PFSK-1 (cell line): Measurements from ENCODE around the gene ZNF70.

Source experiments
- FOXP2 ChIP-seq: optimal IDR thresholded peaks from 2 replicates; pipeline ENCODE3; 2011; ENCODE audit warnings: borderline replicate concordance, control low read depth, inconsistent platforms; ENCODE audit not compliant: insufficient read depth; ENCODE audit errors: extremely low read length, extremely low read depth
- POLR2AphosphoS5 ChIP-seq: IDR thresholded peaks from 2 replicates; pipeline ENCODE4 v1.6.1; 2012; ENCODE audit warnings: low read depth, mild to moderate bottlenecking, control low read depth, low read length, moderate library complexity
- SIN3A ChIP-seq: IDR thresholded peaks from 2 replicates; pipeline ENCODE4 v1.6.1; 2012; ENCODE audit warnings: mild to moderate bottlenecking, low read length, moderate library complexity, borderline replicate concordance; ENCODE audit not compliant: insufficient read depth
- TAF1 ChIP-seq: IDR thresholded peaks from 2 replicates; pipeline ENCODE4 v1.6.1; 2012; ENCODE audit warnings: low read length, control low read depth, borderline replicate concordance; ENCODE audit not compliant: insufficient read depth
- TF ChIP-seq, protein P1 (sequence below), 2 experiments: IDR thresholded peaks; 2 replicates each; pipeline versions ENCODE4 v1.6.1 to v1.8.0; 2011 to 2012; ENCODE audit warnings: low read depth in 2 of 2, low read length in 2 of 2, control low read depth in 1 of 2, inconsistent platforms in 1 of 2, mild to moderate bottlenecking in 1 of 2, moderate library complexity in 1 of 2; ENCODE audit not compliant: insufficient read depth in 1 of 2

ZNF70 gene

DNA sequence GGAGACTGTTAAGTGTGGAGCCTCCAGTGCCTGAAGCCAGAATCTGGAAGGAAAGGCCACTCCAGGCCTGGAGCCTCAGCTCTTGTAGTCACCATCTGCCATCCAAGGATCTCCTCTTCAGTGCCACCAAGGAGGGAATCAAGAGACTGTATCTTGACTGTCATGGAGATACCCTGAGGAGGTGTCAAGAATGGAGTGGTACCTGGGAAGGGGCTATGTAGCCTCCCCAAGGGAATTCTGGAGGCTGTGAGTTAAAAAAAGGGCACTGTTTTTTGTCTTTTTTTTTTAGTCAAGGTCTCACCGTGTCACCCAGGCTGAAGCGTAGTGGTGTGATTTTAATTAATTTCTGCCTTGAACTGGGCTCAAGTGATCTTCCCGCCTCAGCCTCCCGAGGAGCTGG is 8.7 kb upstream of the ZNF70 start:
- TF ChIP-seq SIN3A (no peak), POLR2AphosphoS5 (no peak; the same call in 1 of the 2 replicates), FOXP2 (no peak), TAF1 (no peak)
- TF ChIP-seq, protein P1, sequence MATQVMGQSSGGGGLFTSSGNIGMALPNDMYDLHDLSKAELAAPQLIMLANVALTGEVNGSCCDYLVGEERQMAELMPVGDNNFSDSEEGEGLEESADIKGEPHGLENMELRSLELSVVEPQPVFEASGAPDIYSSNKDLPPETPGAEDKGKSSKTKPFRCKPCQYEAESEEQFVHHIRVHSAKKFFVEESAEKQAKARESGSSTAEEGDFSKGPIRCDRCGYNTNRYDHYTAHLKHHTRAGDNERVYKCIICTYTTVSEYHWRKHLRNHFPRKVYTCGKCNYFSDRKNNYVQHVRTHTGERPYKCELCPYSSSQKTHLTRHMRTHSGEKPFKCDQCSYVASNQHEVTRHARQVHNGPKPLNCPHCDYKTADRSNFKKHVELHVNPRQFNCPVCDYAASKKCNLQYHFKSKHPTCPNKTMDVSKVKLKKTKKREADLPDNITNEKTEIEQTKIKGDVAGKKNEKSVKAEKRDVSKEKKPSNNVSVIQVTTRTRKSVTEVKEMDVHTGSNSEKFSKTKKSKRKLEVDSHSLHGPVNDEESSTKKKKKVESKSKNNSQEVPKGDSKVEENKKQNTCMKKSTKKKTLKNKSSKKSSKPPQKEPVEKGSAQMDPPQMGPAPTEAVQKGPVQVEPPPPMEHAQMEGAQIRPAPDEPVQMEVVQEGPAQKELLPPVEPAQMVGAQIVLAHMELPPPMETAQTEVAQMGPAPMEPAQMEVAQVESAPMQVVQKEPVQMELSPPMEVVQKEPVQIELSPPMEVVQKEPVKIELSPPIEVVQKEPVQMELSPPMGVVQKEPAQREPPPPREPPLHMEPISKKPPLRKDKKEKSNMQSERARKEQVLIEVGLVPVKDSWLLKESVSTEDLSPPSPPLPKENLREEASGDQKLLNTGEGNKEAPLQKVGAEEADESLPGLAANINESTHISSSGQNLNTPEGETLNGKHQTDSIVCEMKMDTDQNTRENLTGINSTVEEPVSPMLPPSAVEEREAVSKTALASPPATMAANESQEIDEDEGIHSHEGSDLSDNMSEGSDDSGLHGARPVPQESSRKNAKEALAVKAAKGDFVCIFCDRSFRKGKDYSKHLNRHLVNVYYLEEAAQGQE (IDR thresholded peaks at IDR 0.05; ENCODE audit: insufficient read depth in 1 of 2, low read depth in 2 of 2, low read length in 2 of 2) = no peak

DNA sequence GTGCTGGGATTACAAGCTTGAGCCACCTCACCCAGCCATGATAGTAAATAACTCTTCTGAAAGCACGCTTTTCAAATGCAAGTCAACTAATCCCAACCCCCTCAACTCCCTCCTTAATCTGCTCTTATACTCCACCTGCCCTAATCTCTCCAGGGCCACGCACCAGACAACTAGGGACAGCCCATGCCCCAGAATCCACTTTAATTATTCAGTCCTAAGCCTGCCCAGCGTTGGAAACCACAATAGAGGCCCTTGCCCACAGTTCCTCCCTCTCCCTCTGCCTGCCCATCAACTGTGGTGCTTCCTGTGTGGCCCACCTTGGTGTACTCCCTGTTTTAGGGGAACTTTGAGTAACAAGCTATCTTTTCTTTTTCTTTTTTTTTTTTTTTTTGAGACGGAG is 6.0 kb upstream of the ZNF70 start:
- no peak for TF ChIP-seq TAF1
- TF ChIP-seq, protein P1 (IDR thresholded peaks at IDR 0.05; ENCODE audit: insufficient read depth in 1 of 2, low read depth in 2 of 2, low read length in 2 of 2) = no peak
- TF ChIP-seq FOXP2 = no peak
- no peak for TF ChIP-seq POLR2AphosphoS5
- no peak for TF ChIP-seq SIN3A

DNA sequence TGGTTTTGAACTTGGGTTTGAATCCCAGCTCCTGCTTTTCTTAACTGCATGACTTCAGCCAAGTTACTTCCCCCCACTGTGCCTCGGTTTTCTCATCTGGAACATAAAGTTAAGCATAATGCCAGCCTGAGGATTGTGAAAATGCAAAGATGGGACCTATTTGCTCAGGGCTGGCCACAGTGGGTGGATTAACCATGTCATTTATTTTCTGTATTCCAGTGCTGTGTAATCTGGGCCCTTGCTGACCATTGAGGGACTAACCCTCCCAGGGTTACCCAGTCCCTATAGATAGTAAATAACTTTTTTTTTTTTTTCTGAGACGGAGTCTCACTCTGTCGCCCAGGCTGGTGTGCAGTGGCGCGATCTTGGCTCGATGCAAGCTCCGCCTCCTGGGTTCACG is 4.8 kb upstream of the ZNF70 start:
- no peak for TF ChIP-seq FOXP2
- TF ChIP-seq, protein P1 (IDR thresholded peaks at IDR 0.05; ENCODE audit: insufficient read depth in 1 of 2, low read depth in 2 of 2, low read length in 2 of 2) = no peak
- no peak for TF ChIP-seq POLR2AphosphoS5
- TF ChIP-seq SIN3A = no peak
- no peak for TF ChIP-seq TAF1

DNA sequence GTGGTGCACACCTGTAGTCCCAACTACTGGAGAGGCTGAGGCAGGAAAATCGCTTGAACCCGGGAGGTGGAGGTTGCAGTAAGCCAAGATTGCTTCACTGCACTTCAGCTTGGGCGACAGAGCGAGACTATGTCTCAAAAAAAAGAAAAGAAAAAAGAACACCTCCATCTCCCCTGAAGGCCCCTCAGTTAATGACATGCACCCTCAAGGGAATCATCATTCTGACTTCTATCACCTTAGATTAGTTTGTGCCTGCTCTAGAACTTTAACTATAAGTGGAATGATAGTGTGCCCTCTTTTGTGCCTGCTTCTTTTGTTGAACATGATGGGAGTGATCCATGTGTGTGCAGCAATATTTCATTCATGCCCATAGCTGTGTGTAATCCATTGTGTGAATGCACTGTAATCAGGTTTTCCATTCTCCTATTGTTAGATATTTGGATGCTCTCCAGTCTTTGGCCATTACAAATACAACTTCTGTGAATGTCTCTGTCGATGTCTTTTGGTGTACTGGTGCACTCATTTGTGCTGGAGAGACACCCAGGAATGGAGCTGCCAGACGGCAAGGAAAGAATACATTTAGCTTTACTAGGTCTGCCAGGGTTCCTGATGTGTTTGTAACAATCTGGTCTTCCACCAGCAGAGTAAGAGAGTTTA is 4.2 kb upstream of the ZNF70 start:
- no peak for TF ChIP-seq POLR2AphosphoS5
- TF ChIP-seq FOXP2 = no peak
- no peak for TF ChIP-seq SIN3A
- no peak for TF ChIP-seq TAF1

DNA sequence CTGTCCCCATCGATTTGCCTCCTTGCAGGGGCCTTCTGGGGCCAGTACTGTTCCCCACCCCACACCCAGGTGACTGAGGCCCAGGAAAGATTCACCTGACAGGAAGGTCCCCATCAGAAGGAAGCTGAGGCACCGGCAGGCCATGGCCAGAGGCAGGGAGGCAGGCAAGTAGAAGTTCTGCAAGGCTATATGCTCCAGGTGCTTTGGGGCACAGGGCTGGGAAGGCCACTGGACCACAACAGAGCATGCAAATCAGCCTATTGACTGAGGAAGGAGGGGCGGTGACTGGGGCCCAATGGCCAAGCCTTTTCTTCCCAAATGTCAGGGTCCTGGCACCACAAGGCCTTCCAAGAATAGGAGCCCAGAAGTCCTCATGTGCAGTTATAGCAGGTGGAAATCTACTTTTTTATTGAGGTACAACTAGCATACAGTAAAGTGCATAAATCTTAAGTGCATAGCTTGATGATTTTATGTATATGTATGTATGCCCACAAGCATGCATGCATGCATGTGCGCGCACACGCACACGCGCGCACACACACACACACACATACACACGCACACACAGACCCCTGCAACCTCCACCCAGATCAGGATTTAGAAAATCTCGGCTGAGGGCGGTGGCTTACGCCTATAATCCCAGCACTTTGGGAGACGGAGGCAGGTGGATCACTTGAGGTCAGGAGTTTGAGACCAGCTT is 3.5 kb upstream of the ZNF70 start, which contains the start of gene VPREB3:
Gene VPREB3 (minus strand): TSS at position 206 of the 700 bp plus-strand sequence. CDS start 62 bp downstream, at position 144.
- TF ChIP-seq FOXP2 (no peak), TAF1 (no peak)
- TF ChIP-seq, protein P1 (IDR thresholded peaks at IDR 0.05; ENCODE audit: insufficient read depth in 1 of 2, low read depth in 2 of 2, low read length in 2 of 2) = no peak
